Fibroblast of lung (primary cell): ENCODE measurements around the gene GAS5.

Source experiments
- EZH2 ChIP-seq: IDR thresholded peaks from 2 replicates; pipeline ENCODE4 v1.5.1; 2012; ENCODE audit warnings: low read length, control low read depth, mild to moderate bottlenecking; ENCODE audit errors: missing control alignments
- TF ChIP-seq, protein P1 (sequence below), 2 donors: IDR thresholded peaks in 1 of 2; conservative IDR thresholded peaks in 1 of 2; 1 replicate in 1 of 2; 2 replicates in 1 of 2; pipeline ENCODE4 v1.5.1; 2011 to 2012; ENCODE audit warnings: low read length in 2 of 2, control low read depth in 1 of 2, inconsistent platforms in 1 of 2, low read depth in 1 of 2, mild to moderate bottlenecking in 1 of 2

DNA sequence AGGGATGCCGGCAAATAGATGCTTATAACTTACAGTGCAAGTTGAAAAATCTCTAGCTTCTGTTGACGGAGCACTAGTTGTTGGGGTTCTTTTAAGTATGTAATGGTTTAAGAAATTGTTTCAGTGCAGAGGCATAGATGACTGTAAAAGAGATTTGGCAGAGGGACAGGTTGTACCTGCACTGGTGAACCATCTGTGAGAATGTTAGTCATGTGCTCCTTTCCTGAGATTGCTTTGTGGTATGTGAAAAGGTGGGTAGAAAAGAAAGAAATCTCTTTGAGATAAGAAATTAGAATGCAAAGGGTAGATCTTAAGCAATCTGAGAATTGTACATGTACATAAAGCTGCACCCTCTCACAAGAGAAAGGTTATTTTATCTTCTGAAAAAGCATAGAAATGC lies 19.8 kb upstream of the GAS5 start:
- TF ChIP-seq, protein P1, sequence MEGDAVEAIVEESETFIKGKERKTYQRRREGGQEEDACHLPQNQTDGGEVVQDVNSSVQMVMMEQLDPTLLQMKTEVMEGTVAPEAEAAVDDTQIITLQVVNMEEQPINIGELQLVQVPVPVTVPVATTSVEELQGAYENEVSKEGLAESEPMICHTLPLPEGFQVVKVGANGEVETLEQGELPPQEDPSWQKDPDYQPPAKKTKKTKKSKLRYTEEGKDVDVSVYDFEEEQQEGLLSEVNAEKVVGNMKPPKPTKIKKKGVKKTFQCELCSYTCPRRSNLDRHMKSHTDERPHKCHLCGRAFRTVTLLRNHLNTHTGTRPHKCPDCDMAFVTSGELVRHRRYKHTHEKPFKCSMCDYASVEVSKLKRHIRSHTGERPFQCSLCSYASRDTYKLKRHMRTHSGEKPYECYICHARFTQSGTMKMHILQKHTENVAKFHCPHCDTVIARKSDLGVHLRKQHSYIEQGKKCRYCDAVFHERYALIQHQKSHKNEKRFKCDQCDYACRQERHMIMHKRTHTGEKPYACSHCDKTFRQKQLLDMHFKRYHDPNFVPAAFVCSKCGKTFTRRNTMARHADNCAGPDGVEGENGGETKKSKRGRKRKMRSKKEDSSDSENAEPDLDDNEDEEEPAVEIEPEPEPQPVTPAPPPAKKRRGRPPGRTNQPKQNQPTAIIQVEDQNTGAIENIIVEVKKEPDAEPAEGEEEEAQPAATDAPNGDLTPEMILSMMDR (conservative IDR thresholded peaks at IDR 0.05 in 1 of 2, IDR thresholded peaks at IDR 0.05 in 1 of 2; ENCODE audit: low read depth in 1 of 2, low read length in 2 of 2), result no peak
- no peak for TF ChIP-seq EZH2
